ENCODE results near the gene RASGRF1.

DNA sequence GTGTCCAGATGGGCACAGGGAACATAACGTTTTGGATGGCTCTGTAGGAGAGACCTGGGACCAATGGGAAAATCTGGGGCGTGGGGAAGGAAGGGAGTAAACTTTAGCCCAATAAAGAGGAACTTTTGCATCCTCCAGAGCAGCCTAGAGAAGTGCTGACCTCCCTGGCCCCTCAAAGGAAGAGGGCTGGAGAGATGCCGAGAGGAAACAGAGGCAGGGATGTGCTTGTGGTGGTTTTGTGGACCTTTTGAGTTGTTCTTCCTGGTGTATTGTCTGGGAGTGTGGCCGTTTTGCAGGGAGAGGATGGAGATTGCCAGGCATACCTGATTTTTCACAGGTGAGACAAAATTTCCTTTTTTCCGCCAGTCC lies 155.9 kb downstream of the RASGRF1 start:
- TF ChIP-seq, protein P1, sequence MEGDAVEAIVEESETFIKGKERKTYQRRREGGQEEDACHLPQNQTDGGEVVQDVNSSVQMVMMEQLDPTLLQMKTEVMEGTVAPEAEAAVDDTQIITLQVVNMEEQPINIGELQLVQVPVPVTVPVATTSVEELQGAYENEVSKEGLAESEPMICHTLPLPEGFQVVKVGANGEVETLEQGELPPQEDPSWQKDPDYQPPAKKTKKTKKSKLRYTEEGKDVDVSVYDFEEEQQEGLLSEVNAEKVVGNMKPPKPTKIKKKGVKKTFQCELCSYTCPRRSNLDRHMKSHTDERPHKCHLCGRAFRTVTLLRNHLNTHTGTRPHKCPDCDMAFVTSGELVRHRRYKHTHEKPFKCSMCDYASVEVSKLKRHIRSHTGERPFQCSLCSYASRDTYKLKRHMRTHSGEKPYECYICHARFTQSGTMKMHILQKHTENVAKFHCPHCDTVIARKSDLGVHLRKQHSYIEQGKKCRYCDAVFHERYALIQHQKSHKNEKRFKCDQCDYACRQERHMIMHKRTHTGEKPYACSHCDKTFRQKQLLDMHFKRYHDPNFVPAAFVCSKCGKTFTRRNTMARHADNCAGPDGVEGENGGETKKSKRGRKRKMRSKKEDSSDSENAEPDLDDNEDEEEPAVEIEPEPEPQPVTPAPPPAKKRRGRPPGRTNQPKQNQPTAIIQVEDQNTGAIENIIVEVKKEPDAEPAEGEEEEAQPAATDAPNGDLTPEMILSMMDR (IDR thresholded peaks at IDR 0.05): no peak
- TF ChIP-seq POLR2A (IDR thresholded peaks at IDR 0.05): no peak

Data from ovary (tissue), 3 donors.